GM23338 (cell line): Measurements from ENCODE around the gene LUZP2. TPM values are rescaled to one million over a fixed set of nuclear protein-coding genes. Genes with fewer than 3 reads are reported as not detected.

Experiments used
- ATAC-seq: fragments of 200-7000 bp; cut with Tn5 transposase; 3 replicates; pipeline ENCODE4 v1.9.1; 2020
- DNase-seq: peaks from one replicate; pipeline ENCODE4 v3.0.0-alpha.2; 2015; ENCODE audit warnings: low spot score
- H2AFZ ChIP-seq: fragments of 200-600 bp; sonication (generic); 2 replicates; pipeline ENCODE4 v1.8.0; 2016; ENCODE audit warnings: antibody characterized with exemption, mild to moderate bottlenecking, moderate library complexity
- H3F3A ChIP-seq: fragments of 200-600 bp; sonication (generic); replicated peaks from 2 replicates; pipeline ENCODE4 v1.8.0; 2017; ENCODE audit warnings: antibody characterized with exemption, mixed run types, low read depth
- H3K27ac ChIP-seq: fragments of 200-600 bp; sonication (generic); 2 replicates; pipeline ENCODE4 v1.6.1; 2016; ENCODE audit warnings: low read depth
- H3K27me3 ChIP-seq: fragments of 200-600 bp; sonication (generic); 2 replicates; pipeline ENCODE4 v1.8.0; 2016; ENCODE audit warnings: mild to moderate bottlenecking, mixed run types, moderate library complexity; ENCODE audit not compliant: insufficient read depth
- H3K36me3 ChIP-seq: fragments of 200-600 bp; sonication (generic); 2 replicates; pipeline ENCODE4 v1.8.0; 2016; ENCODE audit warnings: mild to moderate bottlenecking; ENCODE audit not compliant: insufficient read depth
- H3K4me1 ChIP-seq: fragments of 200-600 bp; sonication (generic); 2 replicates; pipeline ENCODE4 v1.8.0; 2016; ENCODE audit warnings: mild to moderate bottlenecking, moderate library complexity; ENCODE audit not compliant: insufficient read depth
- H3K4me2 ChIP-seq: fragments of 200-600 bp; sonication (generic); 2 replicates; pipeline ENCODE4 v1.7.1; 2017; ENCODE audit warnings: mixed run types
- H3K4me3 ChIP-seq: fragments of 200-600 bp; sonication (generic); 2 replicates; pipeline ENCODE4 v1.6.1; 2016; ENCODE audit warnings: mixed run types
- H3K79me2 ChIP-seq: fragments of 200-600 bp; sonication (generic); replicated peaks from 2 replicates; pipeline ENCODE4 v1.8.0; 2017; ENCODE audit warnings: mild to moderate bottlenecking; ENCODE audit not compliant: insufficient read depth
- H3K9me2 ChIP-seq: fragments of 200-600 bp; sonication (generic); 2 replicates; pipeline ENCODE4 v1.8.0; 2017; ENCODE audit not compliant: insufficient read depth
- H4K20me1 ChIP-seq: fragments of 200-600 bp; sonication (generic); replicated peaks from 2 replicates; pipeline ENCODE4 v1.8.0; 2017; ENCODE audit warnings: mild to moderate bottlenecking; ENCODE audit not compliant: insufficient read depth
- H3K27ac Mint-ChIP-seq: 2 replicates; pipeline ENCODE4 v1.8.0; 2020; ENCODE audit warnings: inconsistent platforms, mild to moderate bottlenecking, moderate library complexity, mixed read lengths
- H3K27me3 Mint-ChIP-seq: 3 replicates; pipeline ENCODE4 v1.8.0; 2022; ENCODE audit warnings: low read depth, mild to moderate bottlenecking, moderate library complexity, mixed read lengths, inconsistent platforms; ENCODE audit not compliant: insufficient read depth, poor library complexity
- H3K36me3 Mint-ChIP-seq: 3 replicates; pipeline ENCODE4 v1.8.0; 2021; ENCODE audit warnings: low read depth, mild to moderate bottlenecking, inconsistent platforms, moderate library complexity, mixed read lengths
- H3K4me1 Mint-ChIP-seq: 3 replicates; pipeline ENCODE4 v1.8.0; 2020; ENCODE audit warnings: mild to moderate bottlenecking, inconsistent platforms, mixed read lengths
- H3K4me3 Mint-ChIP-seq: 3 replicates; pipeline ENCODE4 v1.8.0; 2021; ENCODE audit warnings: moderate library complexity, mild to moderate bottlenecking, inconsistent platforms, mixed read lengths
- H3K9me3 Mint-ChIP-seq: 3 replicates; pipeline ENCODE4 v1.8.0; 2020; ENCODE audit warnings: moderate library complexity, mild to moderate bottlenecking, inconsistent platforms, mixed read lengths
- CREB1 ChIP-seq: fragments of 250-450 bp; sonication (Bioruptor Pico); IDR thresholded peaks from 2 replicates; pipeline ENCODE4 v1.5.0; 2020; ENCODE audit warnings: low read depth, mild to moderate bottlenecking, moderate library complexity
- CTCF ChIP-seq, 2 experiments: fragments of 200-600 bp in 1 of 2; sonication (generic) in 1 of 2; conservative IDR thresholded peaks; 2 replicates each; pipeline versions ENCODE4 v1.5.1 to v1.6.1; 2016 to 2017; ENCODE audit warnings: antibody characterized with exemption in 2 of 2, low read depth in 2 of 2, mild to moderate bottlenecking in 2 of 2, moderate library complexity in 1 of 2
- ETS1 ChIP-seq: IDR thresholded peaks from 2 replicates; pipeline ENCODE4 v1.6.1; 2016; ENCODE audit warnings: antibody characterized with exemption
- EZH2 ChIP-seq: fragments of 200-600 bp; sonication (generic); IDR thresholded peaks from one replicate; pipeline ENCODE4 v1.8.0; 2017; ENCODE audit warnings: antibody characterized with exemption, mild to moderate bottlenecking, low read depth; ENCODE audit not compliant: unreplicated experiment
- JUNB ChIP-seq: IDR thresholded peaks from one replicate; pipeline ENCODE4 v1.6.1; 2016; ENCODE audit warnings: antibody characterized with exemption; ENCODE audit not compliant: unreplicated experiment
- NANOG ChIP-seq: IDR thresholded peaks from 2 replicates; pipeline ENCODE4 v1.6.1; 2016; ENCODE audit warnings: antibody characterized with exemption, borderline replicate concordance
- POLR2AphosphoS5 ChIP-seq: IDR thresholded peaks from 2 replicates; pipeline ENCODE4 v1.6.1; 2016; ENCODE audit warnings: antibody characterized with exemption, low read depth
- REST ChIP-seq: IDR thresholded peaks from one replicate; pipeline ENCODE4 v1.6.1; 2018; ENCODE audit warnings: antibody characterized with exemption; ENCODE audit not compliant: unreplicated experiment
- STAT1 ChIP-seq: IDR thresholded peaks from one replicate; pipeline ENCODE4 v1.6.1; 2016; ENCODE audit warnings: antibody characterized with exemption; ENCODE audit not compliant: unreplicated experiment
- ZNF114 ChIP-seq: fragments of 250-450 bp; sonication (Bioruptor Pico); IDR thresholded peaks from 2 replicates; pipeline ENCODE4 v1.5.0; 2020; ENCODE audit warnings: mild to moderate bottlenecking, moderate library complexity
- ZNF331 ChIP-seq: fragments of 250-450 bp; sonication (Bioruptor Pico); IDR thresholded peaks from 2 replicates; pipeline ENCODE4 v1.5.0; 2020; ENCODE audit warnings: low read depth, mild to moderate bottlenecking, moderate library complexity
- ZNF462 ChIP-seq: fragments of 250-450 bp; sonication (Bioruptor Pico); IDR thresholded peaks from 2 replicates; pipeline ENCODE4 v1.5.0; 2020; ENCODE audit warnings: mild to moderate bottlenecking, moderate library complexity
- polyA plus RNA-seq: library from polyadenylated mRNA; unstranded; fragments of >200 nt; fragmentation: Nextera tagmentation; extraction: Ambion mirVana; gene quantifications from 2 replicates; pipeline ENCODE4 v1.2.1, GENCODE V29; 2016
- total RNA-seq: library from RNA; depleted of rRNA; stranded (reverse); fragments of >200 nt; shearing (Covaris generic); gene quantifications from 2 replicates; pipeline ENCODE4 v1.2.3, GENCODE V29; 2014

LUZP2 gene
- total and polyA plus RNA-seq, 2 experiments from 2014 or later, result 2.0 to 9.2 TPM

- TF ChIP-seq ETS1 (no peak), NANOG (no peak), STAT1 (no peak), CREB1 (CRISPR knock-in tag) (no peak), ZNF331 (CRISPR knock-in tag) (no peak), EZH2 (no peak), REST (no peak)
These were observed 43.6 kb upstream of the LUZP2 start (continued) for GRCh38 chr11:24453129-24453718.

- no peak overlapping the region for H3K4me3 Mint-ChIP-seq
- DNase-seq, result no peak
- no peak for ATAC-seq
- H3K9me3 Mint-ChIP-seq, result no peaks in the 10 kb centered on the region; the same call in 2 of the 3 replicates
- H3F3A ChIP-seq, result no peaks in the 10 kb centered on the region
- no peak overlapping the region for H3K4me2 ChIP-seq
- H3K27me3 ChIP-seq, result no peaks in the 10 kb centered on the region
- no peaks in the 10 kb centered on the region for H4K20me1 ChIP-seq
- H2AFZ ChIP-seq, result no peak overlapping the region
- H3K27me3 Mint-ChIP-seq, result peaks cover 2% of the 10 kb centered on the region
- H3K4me3 ChIP-seq, result no peak overlapping the region
- 0 out of 3 replicates have a peak, but pooled peaks cover 2% of the 10 kb centered on the region for H3K4me1 Mint-ChIP-seq
- no peak overlapping the region for H3K27ac ChIP-seq
- H3K27ac Mint-ChIP-seq, result no peak overlapping the region
- no peaks in the 10 kb centered on the region for H3K9me2 ChIP-seq
- no peaks in the 10 kb centered on the region; the same call in 2 of the 3 replicates for H3K36me3 Mint-ChIP-seq
- H3K36me3 ChIP-seq, result no peaks in the 10 kb centered on the region
- no peaks in the 10 kb centered on the region for H3K4me1 ChIP-seq
- H3K79me2 ChIP-seq, result no peaks in the 10 kb centered on the region
- no peak for TF ChIP-seq ZNF331 (CRISPR knock-in tag)
- TF ChIP-seq POLR2AphosphoS5, result no peak
- TF ChIP-seq JUNB, result no peak
- no peak for TF ChIP-seq ZNF114 (CRISPR knock-in tag)
- TF ChIP-seq ZNF462, result no peak
- TF ChIP-seq STAT1, result no peak
- TF ChIP-seq EZH2, result no peak
- no peak for TF ChIP-seq CTCF (conservative IDR thresholded peaks at IDR 0.05; ENCODE audit: low read depth in 2 of 2)
- TF ChIP-seq CREB1 (CRISPR knock-in tag), result no peak
These were observed 38.9 kb upstream of the LUZP2 start for GRCh38 chr11:24457985-24458384.
